Medulla oblongata (tissue), 1 donor: ENCODE data around the gene TTLL10.
"Not testable (repeated sequence)": the region's sequence is repeated elsewhere in the genome, so short reads cannot be mapped to it uniquely, and the experiment has no call there.

ENCODE experiments used
- DNase-seq: peaks from one replicate; pipeline ENCODE4 v3.0.0-alpha.2; 2015; ENCODE audit errors: extremely low spot score

TTLL10 gene

GRCh38 chr1:1171546-1172340 lies 1.9 kb upstream of the TTLL10 start:
- DNase-seq: no peak

- no peak for DNase-seq
These were observed 453 bp upstream of the TTLL10 start for GRCh38 chr1:1173061-1173792.

- DNase-seq: no peak
These were observed 1.8 kb downstream of the TTLL10 start for GRCh38 chr1:1175221-1176062.

- not testable (repeated sequence) for DNase-seq
These were observed 2.5 kb downstream of the TTLL10 start for GRCh38 chr1:1176063-1176761.

- no peak for DNase-seq
These were observed 3.3 kb downstream of the TTLL10 start for GRCh38 chr1:1176931-1177330.

- no peak for DNase-seq
These were observed 3.9 kb downstream of the TTLL10 start for GRCh38 chr1:1177452-1178206.

GRCh38 chr1:1178794-1179331 lies 5.2 kb downstream of the TTLL10 start:
- DNase-seq: no peak

GRCh38 chr1:1179346-1179982 lies 5.8 kb downstream of the TTLL10 start:
- no peak for DNase-seq

- no peak for DNase-seq
These were observed 6.5 kb downstream of the TTLL10 start for GRCh38 chr1:1179983-1180861.

GRCh38 chr1:1181129-1181937 lies 7.7 kb downstream of the TTLL10 start:
- no peak for DNase-seq

GRCh38 chr1:1181938-1182410 lies 8.3 kb downstream of the TTLL10 start:
- DNase-seq: no peak

- DNase-seq: no peak
These were observed 9.0 kb downstream of the TTLL10 start for GRCh38 chr1:1182491-1183220.

GRCh38 chr1:1183221-1183747 lies 9.6 kb downstream of the TTLL10 start:
- no peak for DNase-seq

GRCh38 chr1:1183833-1184775 lies 10.4 kb downstream of the TTLL10 start:
- DNase-seq: no peak

- peak; percentile 40 for DNase-seq
These were observed 11.6 kb downstream of the TTLL10 start for GRCh38 chr1:1185101-1185765.
